Nephron (organoid): Measurements from ENCODE around the gene COBLL1.

Experiments used
- H3K27ac Mint-ChIP-seq, 3 experiments: 2 replicates each; pipeline ENCODE4 v1.8.0; 2020; ENCODE audit warnings: mixed read lengths in 3 of 3, mild to moderate bottlenecking in 2 of 3, moderate library complexity in 1 of 3
- H3K27me3 Mint-ChIP-seq: 2 replicates; pipeline ENCODE4 v1.8.0; 2021; ENCODE audit warnings: low read depth, mild to moderate bottlenecking, moderate library complexity, mixed read lengths
- H3K36me3 Mint-ChIP-seq: 2 replicates; pipeline ENCODE4 v1.8.0; 2020; ENCODE audit warnings: low read depth, mixed read lengths
- H3K4me1 Mint-ChIP-seq: 2 replicates; pipeline ENCODE4 v1.8.0; 2020; ENCODE audit warnings: mixed read lengths
- H3K4me3 Mint-ChIP-seq, 3 experiments: 2 replicates each; pipeline ENCODE4 v1.8.0; 2020; ENCODE audit warnings: mild to moderate bottlenecking in 3 of 3, mixed read lengths in 3 of 3, moderate library complexity in 2 of 3
- H3K9me3 Mint-ChIP-seq: 2 replicates; pipeline ENCODE4 v1.8.0; 2020; ENCODE audit warnings: mixed read lengths
- TF ChIP-seq, protein P1 (sequence below), 3 experiments: fragments of 200-600 bp; sonication (generic); IDR thresholded peaks; one replicate each; pipeline ENCODE4 v1.5.0; 2021; ENCODE audit warnings: antibody characterized with exemption in 3 of 3; ENCODE audit not compliant: unreplicated experiment in 3 of 3

The COBLL1 gene

DNA sequence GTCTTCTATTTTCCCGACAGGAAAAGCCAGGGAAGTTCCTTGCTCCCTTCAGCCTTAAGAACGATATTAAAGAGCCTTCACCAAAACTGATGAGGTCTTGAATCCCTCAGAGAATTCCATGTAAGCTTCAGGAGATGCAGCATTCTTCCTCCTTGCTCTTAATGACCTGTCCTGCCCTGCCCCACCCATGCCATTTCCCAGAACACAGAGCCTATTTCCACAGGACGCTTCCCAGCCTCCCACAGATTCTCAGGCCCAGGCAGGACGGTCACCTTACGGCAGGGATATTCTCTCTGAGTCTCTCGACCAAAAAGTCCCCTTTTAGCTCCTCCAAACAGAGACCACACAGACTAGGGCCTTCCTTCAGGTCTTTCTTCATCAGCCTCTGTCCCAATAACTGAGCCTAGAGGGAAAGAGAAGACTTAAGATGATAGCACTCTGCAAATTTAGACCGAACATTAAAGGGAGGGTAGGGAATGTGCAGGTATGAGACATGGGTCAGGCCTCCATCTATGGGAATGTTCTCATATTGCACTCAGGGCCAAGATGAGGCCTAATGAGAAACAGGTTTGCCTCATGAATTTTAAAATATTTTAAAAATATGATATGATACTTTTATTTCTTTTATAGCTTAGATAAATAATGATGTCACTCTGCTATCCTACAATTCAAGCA is 62.1 kb downstream of the COBLL1 start:
- TF ChIP-seq, protein P1, sequence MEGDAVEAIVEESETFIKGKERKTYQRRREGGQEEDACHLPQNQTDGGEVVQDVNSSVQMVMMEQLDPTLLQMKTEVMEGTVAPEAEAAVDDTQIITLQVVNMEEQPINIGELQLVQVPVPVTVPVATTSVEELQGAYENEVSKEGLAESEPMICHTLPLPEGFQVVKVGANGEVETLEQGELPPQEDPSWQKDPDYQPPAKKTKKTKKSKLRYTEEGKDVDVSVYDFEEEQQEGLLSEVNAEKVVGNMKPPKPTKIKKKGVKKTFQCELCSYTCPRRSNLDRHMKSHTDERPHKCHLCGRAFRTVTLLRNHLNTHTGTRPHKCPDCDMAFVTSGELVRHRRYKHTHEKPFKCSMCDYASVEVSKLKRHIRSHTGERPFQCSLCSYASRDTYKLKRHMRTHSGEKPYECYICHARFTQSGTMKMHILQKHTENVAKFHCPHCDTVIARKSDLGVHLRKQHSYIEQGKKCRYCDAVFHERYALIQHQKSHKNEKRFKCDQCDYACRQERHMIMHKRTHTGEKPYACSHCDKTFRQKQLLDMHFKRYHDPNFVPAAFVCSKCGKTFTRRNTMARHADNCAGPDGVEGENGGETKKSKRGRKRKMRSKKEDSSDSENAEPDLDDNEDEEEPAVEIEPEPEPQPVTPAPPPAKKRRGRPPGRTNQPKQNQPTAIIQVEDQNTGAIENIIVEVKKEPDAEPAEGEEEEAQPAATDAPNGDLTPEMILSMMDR (IDR thresholded peaks at IDR 0.05; ENCODE audit: unreplicated experiment in 3 of 3) = no peak
- H3K9me3 Mint-ChIP-seq = no peaks in the 10 kb centered on the region
- no peaks in the 10 kb centered on the region for H3K27me3 Mint-ChIP-seq
- H3K4me1 Mint-ChIP-seq = no peaks in the 10 kb centered on the region
- no peaks in the 10 kb centered on the region for H3K36me3 Mint-ChIP-seq
- H3K4me3 Mint-ChIP-seq = no peak overlapping the region
- no peak overlapping the region for H3K27ac Mint-ChIP-seq

DNA sequence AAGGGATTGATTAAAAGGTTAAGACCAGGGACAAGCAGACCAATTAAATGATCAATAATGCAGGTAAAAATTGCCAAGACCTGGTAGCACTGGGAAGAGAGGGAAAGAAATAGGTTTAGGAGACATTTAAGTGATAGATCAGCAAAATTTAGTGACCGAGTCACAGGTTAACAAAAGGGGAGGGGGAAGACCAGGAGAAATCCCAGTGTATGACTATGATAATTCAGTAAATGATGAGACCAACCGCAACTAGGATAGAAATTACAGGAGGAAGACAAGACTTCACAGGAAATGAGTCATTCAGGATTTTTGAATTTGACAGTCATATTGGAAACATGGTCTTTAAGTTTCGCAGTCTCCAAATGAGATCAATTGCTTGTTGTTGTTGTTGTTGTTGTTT is 62.9 kb downstream of the COBLL1 start:
- H3K4me3 Mint-ChIP-seq = no peak overlapping the region
- no peaks in the 10 kb centered on the region for H3K36me3 Mint-ChIP-seq
- no peaks in the 10 kb centered on the region for H3K4me1 Mint-ChIP-seq
- H3K27ac Mint-ChIP-seq = no peak overlapping the region
- TF ChIP-seq, protein P1 (IDR thresholded peaks at IDR 0.05; ENCODE audit: unreplicated experiment in 3 of 3) = no peak
- H3K9me3 Mint-ChIP-seq = no peaks in the 10 kb centered on the region
- no peaks in the 10 kb centered on the region for H3K27me3 Mint-ChIP-seq

GRCh38 chr2:164777847-164778461 is 63.7 kb downstream of the COBLL1 start:
- Mint-ChIP-seq H3K9me3 (no peaks in the 10 kb centered on the region), H3K27me3 (no peaks in the 10 kb centered on the region), H3K36me3 (no peaks in the 10 kb centered on the region), H3K27ac (no peak overlapping the region), H3K4me3 (no peak overlapping the region), H3K4me1 (no peaks in the 10 kb centered on the region)
- TF ChIP-seq, protein P1 (IDR thresholded peaks at IDR 0.05; ENCODE audit: unreplicated experiment in 3 of 3) = no peak

- Mint-ChIP-seq H3K27ac (no peak overlapping the region), H3K9me3 (no peaks in the 10 kb centered on the region), H3K4me3 (no peak overlapping the region), H3K36me3 (no peaks in the 10 kb centered on the region), H3K27me3 (no peaks in the 10 kb centered on the region), H3K4me1 (no peaks in the 10 kb centered on the region)
- TF ChIP-seq, protein P1 (IDR thresholded peaks at IDR 0.05; ENCODE audit: unreplicated experiment in 3 of 3) = no peak
Measured at GRCh38 chr2:164773635-164774034, 68.0 kb downstream of the COBLL1 start.

GRCh38 chr2:164773091-164773490 is 68.5 kb downstream of the COBLL1 start:
- Mint-ChIP-seq H3K4me3 (no peak overlapping the region), H3K27me3 (no peaks in the 10 kb centered on the region), H3K9me3 (no peaks in the 10 kb centered on the region), H3K27ac (peak overlapping the region; percentile 45 to 54 (median 46)), H3K36me3 (no peaks in the 10 kb centered on the region), H3K4me1 (no peaks in the 10 kb centered on the region)
- TF ChIP-seq, protein P1 (IDR thresholded peaks at IDR 0.05; ENCODE audit: unreplicated experiment in 3 of 3) = no peak

DNA sequence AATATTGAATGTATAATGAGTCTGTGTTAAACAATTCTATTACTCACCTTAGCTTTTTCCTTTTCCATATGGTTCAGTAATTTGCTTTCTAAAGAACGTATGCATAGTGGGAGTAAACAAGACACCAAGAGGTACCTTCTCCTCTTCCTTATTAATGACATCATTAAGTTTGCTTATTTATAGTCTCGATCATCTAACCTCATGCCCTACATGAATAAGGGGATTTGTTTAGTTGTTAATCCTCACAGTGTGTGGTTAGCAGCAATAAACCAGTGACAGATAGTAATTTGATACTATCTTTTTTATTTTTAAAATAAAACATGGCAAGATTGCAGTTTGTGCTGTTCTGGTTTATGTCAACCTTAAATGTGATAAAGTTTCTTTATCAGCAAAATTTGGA is 69.7 kb downstream of the COBLL1 start:
- Mint-ChIP-seq H3K4me1 (no peaks in the 10 kb centered on the region), H3K9me3 (no peaks in the 10 kb centered on the region), H3K27ac (no peak overlapping the region), H3K36me3 (no peaks in the 10 kb centered on the region), H3K27me3 (no peaks in the 10 kb centered on the region), H3K4me3 (no peak overlapping the region)
- TF ChIP-seq, protein P1 (IDR thresholded peaks at IDR 0.05; ENCODE audit: unreplicated experiment in 3 of 3) = no peak
